ENCODE results near the gene LSM11. TPM values are rescaled to one million over a fixed set of nuclear protein-coding genes. Genes with fewer than 3 reads are reported as not detected.
A peak's percentile ranks its signal among the peaks of the same experiment; 100 is the strongest.

Gene LSM11
- total RNA-seq, 6 experiments from 2014 or later = 0.75 to 1.5 (median 1.0) TPM

DNA sequence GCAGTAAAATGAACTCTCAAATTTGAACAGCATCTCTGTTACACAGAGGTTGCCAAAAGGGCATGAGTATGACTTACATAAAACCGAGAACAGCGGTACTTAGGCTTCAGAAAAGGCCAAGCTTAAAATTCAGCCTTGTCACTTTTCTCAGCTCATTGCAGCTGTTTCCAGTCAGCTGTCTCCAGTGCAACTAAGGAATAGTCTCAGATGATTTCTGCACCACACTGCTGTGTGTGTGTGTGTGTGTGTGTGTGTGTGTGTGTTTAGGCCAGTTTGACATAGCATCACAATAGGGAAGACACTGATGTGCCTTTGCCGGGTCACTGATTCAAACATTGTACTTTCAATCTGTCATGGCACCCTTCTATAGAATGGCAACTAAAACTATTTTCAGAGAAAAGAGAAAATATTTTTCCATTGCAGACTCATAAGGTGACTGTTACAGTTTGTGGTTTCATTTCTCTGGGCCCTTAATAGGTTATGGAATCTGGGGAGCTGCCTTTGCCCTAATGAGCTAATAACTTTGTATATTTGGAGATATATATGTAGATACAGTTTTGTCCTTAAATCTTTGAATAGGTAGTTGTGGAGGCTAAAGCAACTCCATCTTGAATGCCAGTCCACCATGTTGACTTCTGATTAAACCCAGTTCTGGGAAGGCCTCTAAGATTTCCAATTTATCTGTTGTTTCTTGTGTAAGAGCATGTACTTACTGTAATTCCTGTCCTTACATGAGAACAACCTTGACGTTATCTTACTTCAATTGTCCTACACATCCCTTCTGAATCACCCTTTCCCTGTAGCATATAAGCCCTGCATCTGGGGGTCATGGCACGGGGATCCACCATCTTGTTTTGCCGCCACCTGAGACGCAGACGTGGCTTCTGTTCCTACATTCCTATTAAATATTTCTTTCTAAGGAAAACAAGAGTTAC, 4.5 kb downstream of the LSM11 start:
- TF ChIP-seq, protein P1, sequence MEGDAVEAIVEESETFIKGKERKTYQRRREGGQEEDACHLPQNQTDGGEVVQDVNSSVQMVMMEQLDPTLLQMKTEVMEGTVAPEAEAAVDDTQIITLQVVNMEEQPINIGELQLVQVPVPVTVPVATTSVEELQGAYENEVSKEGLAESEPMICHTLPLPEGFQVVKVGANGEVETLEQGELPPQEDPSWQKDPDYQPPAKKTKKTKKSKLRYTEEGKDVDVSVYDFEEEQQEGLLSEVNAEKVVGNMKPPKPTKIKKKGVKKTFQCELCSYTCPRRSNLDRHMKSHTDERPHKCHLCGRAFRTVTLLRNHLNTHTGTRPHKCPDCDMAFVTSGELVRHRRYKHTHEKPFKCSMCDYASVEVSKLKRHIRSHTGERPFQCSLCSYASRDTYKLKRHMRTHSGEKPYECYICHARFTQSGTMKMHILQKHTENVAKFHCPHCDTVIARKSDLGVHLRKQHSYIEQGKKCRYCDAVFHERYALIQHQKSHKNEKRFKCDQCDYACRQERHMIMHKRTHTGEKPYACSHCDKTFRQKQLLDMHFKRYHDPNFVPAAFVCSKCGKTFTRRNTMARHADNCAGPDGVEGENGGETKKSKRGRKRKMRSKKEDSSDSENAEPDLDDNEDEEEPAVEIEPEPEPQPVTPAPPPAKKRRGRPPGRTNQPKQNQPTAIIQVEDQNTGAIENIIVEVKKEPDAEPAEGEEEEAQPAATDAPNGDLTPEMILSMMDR (IDR thresholded peaks at IDR 0.05) = no peak
- no peak for TF ChIP-seq POLR2A (IDR thresholded peaks at IDR 0.05)
- intact Hi-C loops (cut with DNase I) = no loop called here
- no peaks in the 10 kb centered on the region for H3K27me3 ChIP-seq
- no peak for DNase-seq
- H3K27ac ChIP-seq = no peak overlapping the region
- WGBS (ENCODE audit: insufficient coverage, low coverage, low lambda C conversion rate, missing lambda C conversion rate) = 90% methylated on average over 8 of the region's 8 CpGs
- H3K36me3 ChIP-seq = peaks cover 0 to 2% (median 0%) of the 10 kb centered on the region in 4 donors
- H3K4me3 ChIP-seq = no peak overlapping the region
- no peak for ATAC-seq
- H3K4me1 ChIP-seq = peaks cover 0 to 32% (median 8%) of the 10 kb centered on the region in 4 donors
- no peaks in the 10 kb centered on the region for H3K9me3 ChIP-seq

DNA sequence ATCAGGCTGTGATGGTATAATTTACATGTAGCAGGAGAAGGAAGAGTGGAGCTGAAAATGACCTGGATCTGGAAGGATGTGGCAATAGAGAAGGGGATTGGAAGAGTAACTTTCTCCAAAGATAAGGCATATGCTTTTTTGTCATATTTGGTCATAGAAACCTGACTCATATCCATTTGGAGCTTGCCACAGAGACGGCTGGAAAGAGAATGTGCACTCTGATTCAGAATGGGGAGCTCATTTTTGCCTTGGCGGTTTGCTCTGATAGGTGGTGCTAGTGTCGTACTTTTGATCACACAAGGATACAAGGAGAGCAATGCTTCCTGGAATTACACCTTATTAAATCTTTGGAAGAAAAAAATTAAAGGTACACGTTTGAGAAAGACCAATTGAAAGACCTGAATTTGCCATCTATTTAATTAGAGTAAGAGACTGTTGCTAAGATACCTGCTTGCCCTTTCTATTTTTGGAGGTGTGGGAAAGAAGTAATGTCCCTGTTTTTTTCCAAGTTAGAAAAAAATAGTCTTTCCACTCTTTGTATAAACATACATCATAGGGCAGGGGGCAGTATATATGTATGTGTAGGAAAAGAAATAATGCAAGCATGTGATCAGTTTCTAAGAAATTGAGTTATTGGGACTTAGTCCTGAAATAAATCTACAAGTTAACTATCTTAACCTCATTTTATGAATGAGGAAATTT, 5.4 kb downstream of the LSM11 start:
- ATAC-seq (no peak), DNase-seq (no peak)
- no peak overlapping the region for H3K27ac ChIP-seq
- TF ChIP-seq, protein P1 (IDR thresholded peaks at IDR 0.05) = no peak
- no peak for TF ChIP-seq POLR2A (IDR thresholded peaks at IDR 0.05)
- H3K27me3 ChIP-seq = no peaks in the 10 kb centered on the region
- peaks cover 0 to 2% (median 0%) of the 10 kb centered on the region in 4 donors for H3K36me3 ChIP-seq
- intact Hi-C loops (cut with DNase I) = no loop called here
- 87% methylated on average over 4 of the region's 4 CpGs for WGBS (ENCODE audit: insufficient coverage, low coverage, low lambda C conversion rate, missing lambda C conversion rate)
- H3K4me1 ChIP-seq = peaks cover 0 to 29% (median 8%) of the 10 kb centered on the region in 4 donors
- H3K4me3 ChIP-seq = no peak overlapping the region
- no peaks in the 10 kb centered on the region for H3K9me3 ChIP-seq

DNA sequence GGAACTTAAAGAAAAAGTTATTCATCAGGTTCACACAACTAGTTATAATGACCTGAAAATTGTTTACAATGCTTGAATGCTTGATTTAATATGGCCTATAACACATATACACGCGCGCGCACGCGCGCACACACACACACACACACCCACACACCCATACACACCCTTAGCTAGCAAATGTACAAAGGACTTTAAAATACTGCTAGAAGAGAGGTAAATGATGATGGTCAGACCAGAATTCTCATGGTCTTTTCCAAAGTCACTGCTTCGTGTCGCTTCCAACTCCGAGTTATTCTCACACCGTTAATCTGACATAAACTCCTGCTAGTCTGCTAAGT, 5.9 kb downstream of the LSM11 start:
- no peaks in the 10 kb centered on the region for H3K9me3 ChIP-seq
- H3K36me3 ChIP-seq = peaks cover 0 to 2% (median 0%) of the 10 kb centered on the region in 4 donors
- ATAC-seq = no peak
- peaks cover 0 to 26% (median 8%) of the 10 kb centered on the region in 4 donors for H3K4me1 ChIP-seq
- WGBS (ENCODE audit: insufficient coverage, low coverage, low lambda C conversion rate, missing lambda C conversion rate) = 73% methylated on average over 11 of the region's 11 CpGs
- H3K27me3 ChIP-seq = no peaks in the 10 kb centered on the region
- H3K27ac ChIP-seq = no peak overlapping the region
- H3K4me3 ChIP-seq = no peak overlapping the region
- intact Hi-C loops (cut with DNase I) = no loop called here
- TF ChIP-seq, protein P1 (IDR thresholded peaks at IDR 0.05) = no peak
- no peak for TF ChIP-seq POLR2A (IDR thresholded peaks at IDR 0.05)
- no peak for DNase-seq

DNA sequence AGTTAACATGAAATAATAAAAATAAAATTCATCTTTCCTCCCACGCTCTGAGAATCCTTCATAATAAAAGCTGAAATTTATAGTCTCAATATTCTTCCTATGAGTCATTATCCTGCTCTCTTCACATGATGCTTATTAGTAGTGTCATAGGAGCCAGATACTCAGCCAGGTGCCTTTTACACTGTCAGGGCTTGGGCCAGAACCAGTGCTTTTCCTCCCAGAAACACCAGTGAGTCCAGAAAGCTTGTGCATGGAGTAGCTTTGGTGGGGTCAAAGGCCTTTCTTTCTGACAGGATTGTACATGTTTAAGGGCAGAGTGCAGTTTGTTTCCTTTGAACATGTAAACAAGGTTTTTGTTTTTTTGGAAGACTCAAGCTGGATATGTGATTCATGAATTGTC, 6.8 kb downstream of the LSM11 start:
- peaks cover 0 to 8% (median under 1%) of the 10 kb centered on the region in 4 donors for H3K36me3 ChIP-seq
- peak; percentile 75 to 94 (median 87) for ATAC-seq

More for the DNA sequence above, 6.8 kb downstream of the LSM11 start:
- H3K27me3 ChIP-seq = no peaks in the 10 kb centered on the region
- WGBS (ENCODE audit: insufficient coverage, low coverage, low lambda C conversion rate, missing lambda C conversion rate) = 67% methylated on average over 1 of the region's 1 CpG
- peak in 1 of 3 donors; percentile 51 for DNase-seq
- H3K9me3 ChIP-seq = no peaks in the 10 kb centered on the region
- TF ChIP-seq POLR2A (IDR thresholded peaks at IDR 0.05) = no peak
- TF ChIP-seq, protein P1 (IDR thresholded peaks at IDR 0.05) = no peak
- intact Hi-C loops (cut with DNase I) = no loop called here
- H3K4me3 ChIP-seq = no peak overlapping the region
- peaks cover 0 to 17% (median 8%) of the 10 kb centered on the region in 4 donors for H3K4me1 ChIP-seq
- H3K27ac ChIP-seq = peak overlapping the region in 2 of 3 donors; percentile 7 to 40
